Activated CD4-positive, alpha-beta T cell treated with anti-CD3 and anti-CD28 coated beads, Interleukin-2, amount 10 ng/mL, durations not matched to agents 24 days and 14 days (primary cell): ENCODE results near the gene NEDD8. TPM values are rescaled to one million over a fixed set of nuclear protein-coding genes. Genes with fewer than 3 reads are reported as not detected.

Experiments
- DNase-seq: peaks from one replicate; pipeline ENCODE4 v3.0.0; 2022
- H3K27ac Mint-ChIP-seq: one replicate; pipeline ENCODE4 v1.8.0; 2022; ENCODE audit warnings: mild to moderate bottlenecking, mixed read lengths
- H3K27me3 Mint-ChIP-seq: one replicate; pipeline ENCODE4 v1.8.0; 2022; ENCODE audit warnings: mixed read lengths
- H3K36me3 Mint-ChIP-seq: one replicate; pipeline ENCODE4 v1.8.0; 2022; ENCODE audit warnings: low read depth, mild to moderate bottlenecking, mixed read lengths
- H3K4me1 Mint-ChIP-seq: one replicate; pipeline ENCODE4 v1.8.0; 2021; ENCODE audit warnings: mixed read lengths
- H3K4me3 Mint-ChIP-seq: one replicate; pipeline ENCODE4 v1.8.0; 2022; ENCODE audit warnings: mild to moderate bottlenecking, moderate library complexity, mixed read lengths
- H3K9me3 Mint-ChIP-seq: one replicate; pipeline ENCODE4 v1.8.0; 2021; ENCODE audit warnings: mixed read lengths
- intact Hi-C: fragments of 100-400 bp; cut with micrococcal nuclease; formaldehyde crosslinking; loops from one replicate; pipeline ENCODE4 v1.15.1; 2023
- total RNA-seq: library from RNA; stranded (reverse); gene quantifications from 2 replicates; pipeline ENCODE4 v1.2.3, GENCODE V29; 2022

Gene NEDD8
- total RNA-seq, 1 donor from 2014 or later = 190 TPM

GRCh38 chr14:24270537-24271133 lies 38.5 kb upstream of the NEDD8 start:
- no peak for DNase-seq
- H3K9me3 Mint-ChIP-seq = no peaks in the 10 kb centered on the region
- H3K27ac Mint-ChIP-seq = peak overlapping the region; percentile 95
- H3K36me3 Mint-ChIP-seq = peaks cover 30% of the 10 kb centered on the region
- H3K4me3 Mint-ChIP-seq = peak overlapping the region; percentile 93
- H3K4me1 Mint-ChIP-seq = peaks cover 42% of the 10 kb centered on the region
- no peaks in the 10 kb centered on the region for H3K27me3 Mint-ChIP-seq
- intact Hi-C loops = loop anchor here (1.0 kb wide), 4 partner anchors 28 to 172 kb away; partner anchors contain the start of genes CHMP4A, GMPR2, NEDD8 and SDR39U1

- no peaks in the 10 kb centered on the region for H3K27me3 Mint-ChIP-seq
- H3K9me3 Mint-ChIP-seq = no peaks in the 10 kb centered on the region
- H3K4me3 Mint-ChIP-seq = peak overlapping the region; percentile 93
- H3K4me1 Mint-ChIP-seq = peaks cover 40% of the 10 kb centered on the region
- no peak for DNase-seq
- H3K36me3 Mint-ChIP-seq = peaks cover 30% of the 10 kb centered on the region
- H3K27ac Mint-ChIP-seq = no peak overlapping the region
- intact Hi-C loops = no loop called here
Observed at GRCh38 chr14:24269910-24270536, 37.9 kb upstream of the NEDD8 start.

DNA sequence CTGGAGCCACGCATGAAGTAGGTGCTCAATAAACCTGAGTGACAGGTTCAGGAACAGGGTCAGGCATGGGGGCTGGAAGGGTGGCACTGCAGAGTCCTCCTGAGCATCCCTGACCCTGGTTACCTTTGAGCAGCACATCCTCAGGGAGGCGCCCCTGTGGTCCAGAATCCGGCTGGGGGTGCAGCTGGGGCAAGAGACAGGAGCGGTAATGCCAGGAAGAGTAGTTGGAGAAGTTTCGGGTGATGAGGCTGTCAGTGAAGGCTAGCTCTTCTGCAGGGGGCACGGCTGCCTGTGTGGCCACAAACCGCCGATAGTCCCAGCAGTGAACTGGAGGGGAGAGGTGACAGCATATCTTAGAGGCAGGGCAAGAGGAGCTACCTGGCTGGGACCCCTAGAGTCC lies 37.2 kb upstream of the NEDD8 start:
- DNase-seq = no peak

DNA sequence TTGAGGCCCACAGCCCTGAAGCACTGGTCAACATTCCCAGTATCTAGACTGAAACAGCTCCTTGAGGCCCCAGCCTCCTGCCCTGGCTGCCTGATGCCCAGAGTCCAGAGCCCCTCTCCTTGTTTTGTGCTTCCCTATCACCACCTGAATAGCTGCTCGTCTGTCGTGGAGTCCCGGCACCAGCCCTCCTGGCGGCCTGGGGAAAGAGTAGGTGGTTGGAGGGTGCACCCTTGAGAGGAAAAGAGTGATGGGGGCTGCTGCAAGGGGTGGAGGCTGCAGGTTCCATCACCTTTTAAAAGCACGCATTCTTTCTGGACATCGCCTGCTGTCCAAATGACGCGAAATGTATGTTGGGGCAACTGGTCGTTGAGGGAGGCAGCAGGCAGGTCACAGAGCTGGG lies 36.1 kb upstream of the NEDD8 start:
- Mint-ChIP-seq H3K9me3 (no peaks in the 10 kb centered on the region), H3K27ac (no peak overlapping the region), H3K4me3 (no peak overlapping the region), H3K36me3 (peaks cover 32% of the 10 kb centered on the region), H3K27me3 (no peaks in the 10 kb centered on the region), H3K4me1 (peaks cover 28% of the 10 kb centered on the region)
- intact Hi-C loops = no loop called here
- no peak for DNase-seq

More for the DNA sequence above, 37.2 kb upstream of the NEDD8 start:
- H3K4me1 Mint-ChIP-seq = peaks cover 40% of the 10 kb centered on the region
- intact Hi-C loops = no loop called here
- peak overlapping the region; percentile 12 for H3K4me3 Mint-ChIP-seq
- H3K27me3 Mint-ChIP-seq = no peaks in the 10 kb centered on the region
- peaks cover 32% of the 10 kb centered on the region for H3K36me3 Mint-ChIP-seq
- H3K27ac Mint-ChIP-seq = no peak overlapping the region
- H3K9me3 Mint-ChIP-seq = no peaks in the 10 kb centered on the region

DNA sequence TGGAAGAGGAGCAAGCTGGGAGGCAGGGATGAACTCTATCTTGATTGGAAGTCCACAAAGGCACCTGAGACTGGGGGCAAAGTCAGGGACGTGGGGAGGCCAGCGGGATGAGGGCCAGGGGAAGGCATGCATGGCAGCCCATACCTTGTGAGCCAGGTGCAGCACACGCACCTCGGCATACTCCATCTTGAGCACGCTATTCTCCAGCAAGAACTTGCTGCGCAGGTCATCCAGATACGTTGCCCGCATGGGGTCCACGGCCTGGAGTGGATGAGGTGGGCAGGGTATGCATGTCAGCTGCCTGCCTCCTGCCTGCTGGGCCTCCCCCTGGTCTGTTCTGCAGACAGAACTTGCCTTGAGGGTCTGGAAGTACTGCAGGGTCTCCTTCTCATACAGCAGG lies 35.3 kb upstream of the NEDD8 start:
- Mint-ChIP-seq H3K27me3 (no peaks in the 10 kb centered on the region), H3K36me3 (peaks cover 32% of the 10 kb centered on the region), H3K27ac (no peak overlapping the region), H3K4me3 (no peak overlapping the region), H3K4me1 (peaks cover 24% of the 10 kb centered on the region), H3K9me3 (no peaks in the 10 kb centered on the region)
- intact Hi-C loops = no loop called here
- no peak for DNase-seq

GRCh38 chr14:24266344-24267244 lies 34.4 kb upstream of the NEDD8 start:
- H3K27ac Mint-ChIP-seq = no peak overlapping the region
- peaks cover 35% of the 10 kb centered on the region for H3K36me3 Mint-ChIP-seq
- intact Hi-C loops = no loop called here
- peaks cover 15% of the 10 kb centered on the region for H3K4me1 Mint-ChIP-seq
- no peak for DNase-seq
- no peak overlapping the region for H3K4me3 Mint-ChIP-seq
- H3K27me3 Mint-ChIP-seq = no peaks in the 10 kb centered on the region
- no peaks in the 10 kb centered on the region for H3K9me3 Mint-ChIP-seq

GRCh38 chr14:24264298-24264697 lies 32.1 kb upstream of the NEDD8 start:
- intact Hi-C loops = no loop called here
- H3K4me3 Mint-ChIP-seq = no peak overlapping the region
- H3K27ac Mint-ChIP-seq = no peak overlapping the region
- peaks cover 2% of the 10 kb centered on the region for H3K4me1 Mint-ChIP-seq
- no peaks in the 10 kb centered on the region for H3K27me3 Mint-ChIP-seq
- H3K36me3 Mint-ChIP-seq = peaks cover 32% of the 10 kb centered on the region
- H3K9me3 Mint-ChIP-seq = no peaks in the 10 kb centered on the region
- no peak for DNase-seq

DNA sequence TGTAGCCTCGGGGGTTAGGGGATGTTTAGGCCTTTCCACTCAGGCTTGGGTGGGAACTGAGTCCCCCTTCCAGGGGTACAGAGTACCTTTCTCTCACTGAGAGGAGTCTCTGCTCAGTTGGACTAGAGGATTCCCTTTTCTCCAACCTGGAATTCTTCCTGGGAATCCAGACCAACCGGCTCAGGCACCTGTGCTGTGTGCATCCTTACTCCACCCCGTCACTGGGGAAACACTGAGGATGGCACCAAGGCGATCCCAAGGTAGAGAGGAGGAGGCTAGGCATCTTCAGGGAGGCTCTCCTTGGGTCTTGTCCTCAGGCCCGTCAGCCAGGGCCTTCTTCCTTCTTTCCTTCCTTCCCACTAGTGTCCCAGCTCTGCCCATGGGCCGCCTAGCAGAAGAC lies 31.7 kb upstream of the NEDD8 start:
- Mint-ChIP-seq H3K27ac (no peak overlapping the region), H3K4me3 (no peak overlapping the region), H3K9me3 (no peaks in the 10 kb centered on the region), H3K36me3 (peaks cover 29% of the 10 kb centered on the region), H3K4me1 (peaks cover 2% of the 10 kb centered on the region), H3K27me3 (no peaks in the 10 kb centered on the region)
- no peak for DNase-seq
- intact Hi-C loops = no loop called here

GRCh38 chr14:24262821-24263733 lies 30.9 kb upstream of the NEDD8 start, which contains the start of gene TGM1:
Gene TGM1 (minus strand): TSS chr14:24263177. CDS start chr14:24262352, 825 bp downstream.
- Mint-ChIP-seq H3K9me3 (no peaks in the 10 kb centered on the region), H3K27ac (no peak within 1 kb of the TSS), H3K27me3 (no peaks in the 10 kb centered on the region), H3K4me3 (no peak within 1 kb of the TSS), H3K36me3 (peaks cover 25% of the 10 kb centered on the region), H3K4me1 (peaks cover 2% of the 10 kb centered on the region)
- no peak for DNase-seq
- intact Hi-C loops = no loop called here

DNA sequence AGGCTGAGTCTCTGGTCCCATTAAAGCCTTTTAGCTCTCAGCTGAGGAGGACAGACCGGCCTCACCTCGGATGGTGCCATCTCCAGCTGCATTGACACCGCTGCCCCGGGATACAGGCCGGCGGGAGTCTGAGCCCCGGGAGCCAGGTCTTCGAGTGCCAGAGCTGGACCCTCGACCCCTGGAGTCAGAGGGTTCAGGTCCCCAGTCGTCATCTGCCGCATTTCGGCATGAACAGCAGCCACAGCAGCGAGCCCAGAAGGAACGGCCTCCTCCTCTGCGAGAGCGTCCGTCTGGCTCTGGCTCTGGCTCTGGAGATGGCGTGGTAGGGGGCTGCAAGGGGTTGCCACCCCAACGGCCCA lies 29.8 kb upstream of the NEDD8 start:
- H3K36me3 Mint-ChIP-seq = peaks cover 22% of the 10 kb centered on the region
- DNase-seq = no peak
- no peaks in the 10 kb centered on the region for H3K27me3 Mint-ChIP-seq
- no peaks in the 10 kb centered on the region for H3K4me1 Mint-ChIP-seq
- H3K9me3 Mint-ChIP-seq = no peaks in the 10 kb centered on the region
- intact Hi-C loops = no loop called here
- no peak overlapping the region for H3K27ac Mint-ChIP-seq
- H3K4me3 Mint-ChIP-seq = no peak overlapping the region

GRCh38 chr14:24261256-24261968 lies 29.2 kb upstream of the NEDD8 start:
- DNase-seq = no peak
- intact Hi-C loops = no loop called here
- no peaks in the 10 kb centered on the region for H3K9me3 Mint-ChIP-seq
- H3K4me3 Mint-ChIP-seq = no peak overlapping the region
- H3K36me3 Mint-ChIP-seq = peaks cover 16% of the 10 kb centered on the region
- no peak overlapping the region for H3K27ac Mint-ChIP-seq
- H3K4me1 Mint-ChIP-seq = no peaks in the 10 kb centered on the region
- no peaks in the 10 kb centered on the region for H3K27me3 Mint-ChIP-seq

- Mint-ChIP-seq H3K27ac (no peak overlapping the region), H3K9me3 (no peaks in the 10 kb centered on the region), H3K27me3 (no peaks in the 10 kb centered on the region), H3K4me1 (no peaks in the 10 kb centered on the region), H3K4me3 (no peak overlapping the region), H3K36me3 (peaks cover 11% of the 10 kb centered on the region)
- DNase-seq = no peak
- intact Hi-C loops = no loop called here
Observed at GRCh38 chr14:24260780-24261157, 28.6 kb upstream of the NEDD8 start.
